HepG2 (cell line): ENCODE results near the gene AMIGO1. TPM values are rescaled to one million over a fixed set of nuclear protein-coding genes. Genes with fewer than 3 reads are reported as not detected.

Experiments
- ATAC-seq: fragments of 200-7000 bp; cut with Tn5 transposase; 3 replicates; pipeline ENCODE4 v1.9.1; 2020; ENCODE audit warnings: mild to moderate bottlenecking, moderate library complexity
- BruUV-seq: library from RNA; stranded (reverse); fragments of 400-500 nt; replicated peaks from 2 replicates; lab custom pipeline; 2021; lab: Mats Ljungman, UMichigan
- CTCF ChIA-PET: fragments of 300-600 bp; formaldehyde crosslinking; extraction: SDS; loops from one replicate; lab custom pipeline; 2021; ENCODE audit warnings: low total read pairs, inconsistent platforms, low intra/inter-chr PET ratio; lab: Yijun Ruan, JAX
- POLR2A ChIA-PET: fragments of 350-600 bp; sonication (Branson Sonifier 250); formaldehyde crosslinking; loops from one replicate; lab custom pipeline; 2020; ENCODE audit warnings: antibody characterized with exemption, inconsistent platforms; lab: Yijun Ruan, JAX
- DNase-seq: peaks from one replicate; pipeline ENCODE4 v3.0.0-alpha.2; 2015; ENCODE audit warnings: low spot score
- FAIRE-seq: peaks from 3 replicates; lab custom pipeline; 2011; peaks lifted over from hg19 to GRCh38; lab: Jason Lieb, UNC
- H2AFZ ChIP-seq: one replicate; pipeline ENCODE4 v1.6.1; 2011; ENCODE audit warnings: low read length, inconsistent platforms
- H3K27ac ChIP-seq: fragments of 300-600 bp; 3 replicates; pipeline ENCODE4 v1.8.0; 2011; ENCODE audit warnings: mixed run types, mild to moderate bottlenecking, mixed read lengths, low read length, inconsistent platforms; ENCODE audit not compliant: insufficient read depth; ENCODE audit errors: extremely low read length
- H3K27me3 ChIP-seq, 2 experiments: fragments of 200-600 bp in 1 of 2; 2 replicates in 1 of 2; 3 replicates in 1 of 2; pipeline versions ENCODE4 v1.6.0 to v1.8.0; 2011; ENCODE audit warnings: low read length in 2 of 2, mild to moderate bottlenecking in 2 of 2, moderate library complexity in 2 of 2, inconsistent platforms in 1 of 2; ENCODE audit not compliant: insufficient read depth in 2 of 2, control insufficient read depth in 1 of 2
- H3K36me3 ChIP-seq, 2 experiments: fragments of 200-600 bp in 1 of 2; replicated peaks in 1 of 2; 2 replicates in 1 of 2; 3 replicates in 1 of 2; pipeline versions ENCODE4 v1.5.1 to v1.8.0; 2011; ENCODE audit warnings: low read length in 2 of 2, inconsistent platforms in 1 of 2; ENCODE audit not compliant: insufficient read depth in 2 of 2, control insufficient read depth in 1 of 2
- H3K4me1 ChIP-seq: 2 replicates; pipeline ENCODE4 v1.5.1; 2012; ENCODE audit warnings: low read length, inconsistent platforms; ENCODE audit not compliant: insufficient read depth
- H3K4me2 ChIP-seq: 2 replicates; pipeline ENCODE4 v1.6.0; 2011; ENCODE audit warnings: low read depth, low read length, inconsistent platforms
- H3K4me3 ChIP-seq, 3 experiments: fragments of 200-600 bp in 1 of 3; sonication (generic), shearing (Covaris generic) in 1 of 3; replicated peaks in 1 of 3; 2 replicates each; pipeline ENCODE4 v1.5.1; 2011 to 2016; ENCODE audit warnings: low read length in 3 of 3, inconsistent platforms in 2 of 3, low read depth in 2 of 3, mild to moderate bottlenecking in 2 of 3, control low read depth in 1 of 3, mixed read lengths in 1 of 3; ENCODE audit not compliant: insufficient read depth in 1 of 3
- H3K79me2 ChIP-seq: one replicate; pipeline ENCODE4 v1.6.1; 2011; ENCODE audit warnings: low read length, inconsistent platforms; ENCODE audit not compliant: insufficient read depth
- H3K9ac ChIP-seq: 2 replicates; pipeline ENCODE4 v1.6.0; 2011; ENCODE audit warnings: mild to moderate bottlenecking, low read depth, low read length, inconsistent platforms; ENCODE audit not compliant: insufficient read depth
- H3K9me3 ChIP-seq: 2 replicates; pipeline ENCODE4 v1.5.1; 2012; ENCODE audit warnings: mild to moderate bottlenecking, low read length
- H4K20me1 ChIP-seq: 2 replicates; pipeline ENCODE4 v1.6.0; 2011; ENCODE audit warnings: inconsistent platforms, mild to moderate bottlenecking, low read length, moderate library complexity; ENCODE audit not compliant: insufficient read depth
- FOXJ3 ChIP-seq: sonication (generic); formaldehyde crosslinking; IDR thresholded peaks from 2 replicates; pipeline ENCODE4 v1.4.0; 2020; ENCODE audit warnings: missing genetic modification reagents, mild to moderate bottlenecking, borderline replicate concordance
- TEAD2 ChIP-seq: sonication (generic); formaldehyde crosslinking; IDR thresholded peaks from 2 replicates; pipeline ENCODE4 v1.9.0; 2021; ENCODE audit warnings: missing genetic modification reagents
- TRAFD1 ChIP-seq: sonication (generic); formaldehyde crosslinking; IDR thresholded peaks from 2 replicates; pipeline ENCODE4 v1.5.1; 2020; ENCODE audit warnings: missing genetic modification reagents, mild to moderate bottlenecking, borderline replicate concordance
- ZFP41 ChIP-seq: sonication (generic); formaldehyde crosslinking; IDR thresholded peaks from 2 replicates; pipeline ENCODE4 v1.4.0; 2020; ENCODE audit warnings: mild to moderate bottlenecking, missing genetic modification reagents, borderline replicate concordance
- ZNF337 ChIP-seq: sonication (generic); formaldehyde crosslinking; IDR thresholded peaks from 2 replicates; pipeline ENCODE4 v1.5.1; 2020; ENCODE audit warnings: missing genetic modification reagents, low read depth, mild to moderate bottlenecking, borderline replicate concordance
- ZNF777 ChIP-seq: sonication (generic); formaldehyde crosslinking; IDR thresholded peaks from 2 replicates; pipeline ENCODE4 v1.4.0; 2020; ENCODE audit warnings: missing genetic modification reagents
- WGBS: methylation state at CpG from one replicate; pipeline ENCODE4 v1.1.6; 2017; ENCODE audit warnings: low lambda C conversion rate; 5-methylcytosine and 5-hydroxymethylcytosine counted together
- in situ Hi-C: cut with HindIII; loops from 2 replicates; pipeline ENCODE4 v1.10.0; 2017; ENCODE audit warnings: low pct_unique_long_range_greater_than_20kb; ENCODE audit not compliant: extremely low pct_ligation_motif_present
- intact Hi-C: fragments of 100-400 bp; cut with micrococcal nuclease; formaldehyde crosslinking; loops from one replicate; pipeline ENCODE4 v1.10.0; 2022; ENCODE audit not compliant: unreplicated experiment
- polyA plus RNA-seq, 8 experiments: library from polyadenylated mRNA; depleted of rRNA in 3 of 8; stranded (reverse) in 7 of 8; unstranded in 1 of 8; fragments of >200 nt; fragmentation: Illumina TruSeq in 4 of 8; extraction: Trizol in 4 of 8; gene quantifications; 2 replicates each; pipeline versions ENCODE4 v1.2.1 to v1.2.3, GENCODE V29; 2011 to 2016; ENCODE audit warnings: low read depth in 4 of 8, missing spikeins in 1 of 8, mixed read lengths in 1 of 8; ENCODE audit not compliant: insufficient read depth in 1 of 8
- total RNA-seq, 5 experiments: library from RNA; depleted of rRNA; stranded (reverse); fragments of >200 nt; fragmentation: Illumina TruSeq; extraction: Trizol; gene quantifications; 2 replicates each; pipeline ENCODE4 v1.2.3, GENCODE V29; 2016; ENCODE audit warnings: low read depth in 1 of 5

The AMIGO1 gene
- total and polyA plus RNA-seq, 2 of the 13 experiments (the other 11 are each of a cell fraction or from before 2014, with no cell fraction given), result 0.40 to 1.3 TPM

GRCh38 chr1:109501644-109502363 is 7.7 kb downstream of the AMIGO1 start:
- H3K4me1 ChIP-seq, result no peaks in the 10 kb centered on the region
- DNase-seq (no peak), FAIRE-seq (no peak), ATAC-seq (no peak)
- no peak overlapping the region for H3K4me2 ChIP-seq
- BruUV-seq, result no TSS peak
- no peak overlapping the region for H2AFZ ChIP-seq
- CTCF ChIA-PET, result interaction anchor here (0.7 kb wide), 1 partner anchor 30 kb away, joined by 4 read pairs; no protein-coding TSS in a partner anchor
- no peaks in the 10 kb centered on the region; a peak in 1 of 5 replicates for H3K36me3 ChIP-seq
- no peaks in the 10 kb centered on the region for H4K20me1 ChIP-seq
- H3K27me3 ChIP-seq, result no peaks in the 10 kb centered on the region
- H3K9me3 ChIP-seq, result no peaks in the 10 kb centered on the region
- H3K4me3 ChIP-seq, result no peak overlapping the region
- 88% methylated on average over 2 of the region's 5 CpGs for WGBS
- H3K27ac ChIP-seq, result no peak overlapping the region
- POLR2A ChIA-PET, result no interaction called here
- intact Hi-C loops, result no loop called here
- H3K79me2 ChIP-seq, result no peaks in the 10 kb centered on the region
- no peak for TF ChIP-seq TEAD2 (CRISPR knock-in tag)
- no peak for TF ChIP-seq FOXJ3
- no peak for TF ChIP-seq ZFP41 (CRISPR knock-in tag)
- TF ChIP-seq ZNF337, result no peak
- TF ChIP-seq, all 625 proteins: peak for 0
- no peak overlapping the region for H3K9ac ChIP-seq
- in situ Hi-C loops, result no loop called here

GRCh38 chr1:109500941-109501381 is 8.6 kb downstream of the AMIGO1 start:
- H3K9ac ChIP-seq, result no peak overlapping the region
- no peak for DNase-seq
- FAIRE-seq, result no peak
- POLR2A ChIA-PET, result no interaction called here
- no TSS peak for BruUV-seq
- no peak for TF ChIP-seq ZNF777
- TF ChIP-seq TRAFD1 (CRISPR knock-in tag), result no peak
- no peaks in the 10 kb centered on the region for H3K9me3 ChIP-seq
- no peak for ATAC-seq
- H3K79me2 ChIP-seq, result no peaks in the 10 kb centered on the region
- peaks cover 1 to 3% of the 10 kb centered on the region in 2 experiments; a peak in 2 of 5 replicates for H3K36me3 ChIP-seq
- H3K27ac ChIP-seq, result no peak overlapping the region
- H2AFZ ChIP-seq, result no peak overlapping the region
- intact Hi-C loops, result no loop called here
- CTCF ChIA-PET, result interaction anchor here (5.1 kb wide), 1 partner anchor 32 kb away, joined by 81 read pairs; no protein-coding TSS in a partner anchor
- 66% methylated on average over 4 of the region's 5 CpGs for WGBS
- no peak overlapping the region for H3K4me3 ChIP-seq
- no peaks in the 10 kb centered on the region for H3K4me1 ChIP-seq
- in situ Hi-C loops, result no loop called here
- H3K27me3 ChIP-seq, result no peaks in the 10 kb centered on the region
- H3K4me2 ChIP-seq, result no peak overlapping the region
- no peaks in the 10 kb centered on the region for H4K20me1 ChIP-seq
